ENCODE data around the gene CSF1R. TPM values are rescaled to one million over a fixed set of nuclear protein-coding genes. Genes with fewer than 3 reads are reported as not detected.
A peak's percentile ranks its signal among the peaks of the same experiment; 100 is the strongest.

CSF1R gene
- total and polyA plus RNA-seq, 2 of the 8 experiments (the other 6 are each of a cell fraction or from before 2014, with no cell fraction given) = 0.12 TPM; not detected in 1

DNA sequence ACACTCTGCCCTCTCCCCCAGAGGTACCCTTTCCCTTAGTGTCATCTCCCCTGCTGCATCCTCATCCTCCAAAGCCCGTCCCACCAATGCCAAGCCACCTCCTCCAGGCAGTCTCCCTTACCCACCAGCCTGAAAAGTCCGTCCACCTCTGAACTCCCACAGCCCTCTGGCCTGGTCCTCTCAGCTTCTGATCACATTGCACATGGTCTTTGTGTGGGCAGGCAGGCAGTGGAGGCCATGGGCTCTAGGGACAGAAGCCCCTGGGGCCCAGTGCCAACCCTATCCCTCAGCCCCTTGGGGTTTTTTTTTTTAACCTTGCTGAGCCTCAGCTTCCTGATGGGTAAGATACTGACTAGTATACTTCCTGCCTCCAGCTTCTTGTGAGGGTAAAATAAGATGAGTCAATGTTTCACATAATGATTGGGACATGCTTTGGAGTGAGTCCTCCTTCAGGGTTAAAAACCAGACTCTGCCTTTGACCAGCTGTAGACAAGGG lies 19.4 kb downstream of the CSF1R start:
- H4K91ac ChIP-seq (replicated peaks; ENCODE audit: insufficient read length, low read length) = no peak overlapping the region
- no peak overlapping the region for H3K4me2 ChIP-seq (ENCODE audit: insufficient read depth in 1 of 2, low read depth in 2 of 2, low read length in 2 of 2)
- 79% methylated on average over 2 of the region's 2 CpGs; no CpG with 5 or more reads in 1 of the 2 experiments for WGBS, 2 experiments (ENCODE audit: extremely low coverage in 1 of 2, insufficient coverage in 1 of 2, insufficient read length in 1 of 2, insufficient replicate concordance in 2 of 2, low coverage in 1 of 2, low lambda C conversion rate in 2 of 2, missing lambda C conversion rate in 1 of 2)
- H3K18ac ChIP-seq (ENCODE audit: extremely low read depth, low read length) = no peak overlapping the region
- H3K4me3 ChIP-seq (ENCODE audit: extremely low read depth in 1 of 4, insufficient read depth in 2 of 4, low read depth in 3 of 4, low read length in 4 of 4) = no peak overlapping the region
- no peak for DNase-seq (ENCODE audit: low read depth in 1 of 2, low spot score in 2 of 2)
- no peaks in the 10 kb centered on the region for H3K9me3 ChIP-seq (ENCODE audit: insufficient read depth in 2 of 2, low read depth in 1 of 2, low read length in 1 of 2)
- no peak overlapping the region for H3K9ac ChIP-seq (replicated peaks in 1 of 4; ENCODE audit: extremely low read depth in 1 of 4, low read depth in 3 of 4, low read length in 3 of 4)
- H2AFZ ChIP-seq (ENCODE audit: low read length) = no peak overlapping the region
- FAIRE-seq = no peak
- no peak overlapping the region for H3K56ac ChIP-seq (replicated peaks; ENCODE audit: insufficient read length, low read depth, low read length)
- H4K20me1 ChIP-seq (replicated peaks in 1 of 2; ENCODE audit: control insufficient read depth in 1 of 2, insufficient read depth in 2 of 2, low read length in 2 of 2) = no peaks in the 10 kb centered on the region
- H4K5ac ChIP-seq (ENCODE audit: insufficient read length, low read depth, low read length) = no peak overlapping the region
- H3K79me1 ChIP-seq (ENCODE audit: low read depth, low read length) = no peaks in the 10 kb centered on the region
- H3K27ac ChIP-seq (ENCODE audit: low read depth, low read length) = no peak overlapping the region
- no peaks in the 10 kb centered on the region for H3K79me2 ChIP-seq (ENCODE audit: control insufficient read depth in 1 of 2, insufficient read depth in 2 of 2, low read length in 2 of 2)
- H3K36me3 ChIP-seq (ENCODE audit: control insufficient read depth in 2 of 4, insufficient read depth in 4 of 4, low read length in 3 of 4) = no peaks in the 10 kb centered on the region
- no peak overlapping the region for H4K8ac ChIP-seq (ENCODE audit: extremely low read depth, insufficient read depth, low read length)
- no peak overlapping the region for H2BK120ac ChIP-seq (replicated peaks; ENCODE audit: low read depth, low read length)
- no peak overlapping the region for H2BK5ac ChIP-seq (ENCODE audit: low read depth, low read length)
- peak overlapping the region; percentile 39 for H3K4ac ChIP-seq (replicated peaks; ENCODE audit: insufficient read length, low read depth, low read length)
- H3K23me2 ChIP-seq (ENCODE audit: low read depth, low read length) = no peaks in the 10 kb centered on the region
- ChIA-PET CTCF (ENCODE audit: partially characterized antibody) (interaction anchor here (0.6 to 2.1 kb wide), 5 partner anchors 9 to 153 kb away, joined by 4 to 8 read pairs (median 4); no protein-coding TSS in a partner anchor), POLR2A (ENCODE audit: partially characterized antibody) (interaction anchor here (1.0 kb wide), 1 partner anchor 11 kb away, joined by 4 read pairs; no protein-coding TSS in a partner anchor)
- no peak overlapping the region for H3K14ac ChIP-seq (ENCODE audit: insufficient read length)
- H3K23ac ChIP-seq (ENCODE audit: insufficient read length) = no peak overlapping the region
- H2BK15ac ChIP-seq (ENCODE audit: low read length) = no peak overlapping the region
- H2AK5ac ChIP-seq (ENCODE audit: low read depth, low read length) = no peak overlapping the region
- peaks cover 0 to 18% (median 4%) of the 10 kb centered on the region in 4 experiments; a peak in 5 of 7 replicates for H3K4me1 ChIP-seq (replicated peaks in 1 of 4; ENCODE audit: control insufficient read depth in 3 of 4, insufficient read depth in 4 of 4, low read length in 3 of 4)
- H2BK12ac ChIP-seq (ENCODE audit: low read depth, low read length) = no peak overlapping the region
- no peak overlapping the region for H2BK20ac ChIP-seq (ENCODE audit: low read length)
- no peaks in the 10 kb centered on the region; a peak in 1 of 7 replicates for H3K27me3 ChIP-seq (replicated peaks in 1 of 4; ENCODE audit: control insufficient read depth in 3 of 4, extremely low read depth in 1 of 4, insufficient read depth in 3 of 4, low read length in 3 of 4)
- TF ChIP-seq ASH2L (IDR thresholded peaks at IDR 0.05; ENCODE audit: low read length) (no peak), EZH2 (IDR thresholded peaks at IDR 0.05; ENCODE audit: low read depth, low read length, severe bottlenecking) (no peak), EP300 (IDR thresholded peaks at IDR 0.05; ENCODE audit: borderline replicate concordance in 1 of 2, low read depth in 2 of 2, low read length in 2 of 2) (no peak), TCF12 (IDR thresholded peaks at IDR 0.05; ENCODE audit: low read depth, low read length) (no peak), POLR2AphosphoS5 (IDR thresholded peaks at IDR 0.05; ENCODE audit: low read depth, low read length) (no peak), RNF2 (IDR thresholded peaks at IDR 0.05; ENCODE audit: borderline replicate concordance, low read depth, low read length, missing control alignments, poor library complexity, severe bottlenecking) (no peak), RAD21 (IDR thresholded peaks at IDR 0.05 in 1 of 2, conservative IDR thresholded peaks at IDR 0.05 in 1 of 2; ENCODE audit: low read depth in 2 of 2, low read length in 2 of 2) (no peak)
- TF ChIP-seq, protein P1, sequence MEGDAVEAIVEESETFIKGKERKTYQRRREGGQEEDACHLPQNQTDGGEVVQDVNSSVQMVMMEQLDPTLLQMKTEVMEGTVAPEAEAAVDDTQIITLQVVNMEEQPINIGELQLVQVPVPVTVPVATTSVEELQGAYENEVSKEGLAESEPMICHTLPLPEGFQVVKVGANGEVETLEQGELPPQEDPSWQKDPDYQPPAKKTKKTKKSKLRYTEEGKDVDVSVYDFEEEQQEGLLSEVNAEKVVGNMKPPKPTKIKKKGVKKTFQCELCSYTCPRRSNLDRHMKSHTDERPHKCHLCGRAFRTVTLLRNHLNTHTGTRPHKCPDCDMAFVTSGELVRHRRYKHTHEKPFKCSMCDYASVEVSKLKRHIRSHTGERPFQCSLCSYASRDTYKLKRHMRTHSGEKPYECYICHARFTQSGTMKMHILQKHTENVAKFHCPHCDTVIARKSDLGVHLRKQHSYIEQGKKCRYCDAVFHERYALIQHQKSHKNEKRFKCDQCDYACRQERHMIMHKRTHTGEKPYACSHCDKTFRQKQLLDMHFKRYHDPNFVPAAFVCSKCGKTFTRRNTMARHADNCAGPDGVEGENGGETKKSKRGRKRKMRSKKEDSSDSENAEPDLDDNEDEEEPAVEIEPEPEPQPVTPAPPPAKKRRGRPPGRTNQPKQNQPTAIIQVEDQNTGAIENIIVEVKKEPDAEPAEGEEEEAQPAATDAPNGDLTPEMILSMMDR (IDR thresholded peaks at IDR 0.05; ENCODE audit: control extremely low read depth in 1 of 3, insufficient read depth in 1 of 3, low read depth in 1 of 3, low read length in 3 of 3) = no peak
- TF ChIP-seq, protein P2, sequence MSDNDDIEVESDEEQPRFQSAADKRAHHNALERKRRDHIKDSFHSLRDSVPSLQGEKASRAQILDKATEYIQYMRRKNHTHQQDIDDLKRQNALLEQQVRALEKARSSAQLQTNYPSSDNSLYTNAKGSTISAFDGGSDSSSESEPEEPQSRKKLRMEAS (IDR thresholded peaks at IDR 0.05) = no peak
